CD4-positive, alpha-beta T cell treated with Interleukin-21 for 1 hour (primary cell): Measurements from ENCODE around the gene CA4.
"Not testable (repeated sequence)": the region's sequence is repeated elsewhere in the genome, so short reads cannot be mapped to it uniquely, and the experiment has no call there.

ENCODE experiments used
- DNase-seq: peaks from one replicate; pipeline ENCODE4 v3.0.0-alpha.2; 2020

CA4 gene

DNA sequence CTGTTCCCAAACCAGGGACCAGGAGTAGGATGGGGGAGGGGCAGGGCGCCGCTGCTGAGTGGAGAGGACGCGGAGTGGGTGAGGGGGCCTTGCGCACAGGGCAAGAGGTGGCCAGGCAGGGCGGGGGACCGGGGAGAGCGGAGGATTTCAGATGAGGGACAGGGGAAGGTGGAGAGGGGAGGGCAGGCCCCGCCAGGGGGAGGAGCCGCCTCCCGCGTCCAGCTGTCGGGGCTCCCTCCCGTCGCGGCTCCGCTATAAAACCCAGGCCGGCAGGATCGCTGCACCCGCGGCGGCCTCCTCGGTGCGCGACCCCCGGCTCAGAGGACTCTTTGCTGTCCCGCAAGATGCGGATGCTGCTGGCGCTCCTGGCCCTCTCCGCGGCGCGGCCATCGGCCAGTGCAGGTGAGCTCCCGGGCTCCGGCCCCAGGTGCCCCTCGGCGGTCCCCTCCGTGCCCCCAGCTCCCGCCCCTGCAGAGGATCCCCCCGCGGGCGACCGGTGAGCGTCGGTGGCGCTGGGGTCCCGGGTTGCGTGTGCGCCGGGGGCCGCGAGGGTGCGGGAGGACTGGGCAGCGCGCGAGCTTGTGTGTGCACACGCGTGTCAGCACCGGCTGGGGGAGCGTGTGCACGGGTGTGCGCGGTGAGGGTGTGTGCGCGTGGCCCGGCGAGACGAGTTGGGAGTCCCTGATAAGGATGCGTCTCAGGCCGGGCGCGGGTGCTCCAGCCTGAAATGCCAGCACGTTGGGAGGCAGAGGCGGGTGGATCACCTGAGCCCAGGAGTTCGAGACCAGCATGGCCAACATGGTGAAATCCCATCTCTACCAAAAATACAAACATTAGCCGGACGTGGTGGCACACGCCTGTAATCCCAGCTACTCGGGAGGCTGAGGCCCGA is at the start of gene CA4:
Gene CA4, plus strand, starts transcription at position 283 of the 892 bp plus-strand sequence. Its CDS starts 62 bp downstream, at position 345.
- DNase-seq, result no peak

- not testable (repeated sequence) for DNase-seq
Observed at GRCh38 chr17:60100577-60100976, 49.2 kb upstream of the CA4 start.

- DNase-seq, result not testable (repeated sequence)
Observed at GRCh38 chr17:60102015-60102631, 47.6 kb upstream of the CA4 start.

GRCh38 chr17:60102632-60103096 is 47.1 kb upstream of the CA4 start:
- DNase-seq, result peak; percentile 27

DNA sequence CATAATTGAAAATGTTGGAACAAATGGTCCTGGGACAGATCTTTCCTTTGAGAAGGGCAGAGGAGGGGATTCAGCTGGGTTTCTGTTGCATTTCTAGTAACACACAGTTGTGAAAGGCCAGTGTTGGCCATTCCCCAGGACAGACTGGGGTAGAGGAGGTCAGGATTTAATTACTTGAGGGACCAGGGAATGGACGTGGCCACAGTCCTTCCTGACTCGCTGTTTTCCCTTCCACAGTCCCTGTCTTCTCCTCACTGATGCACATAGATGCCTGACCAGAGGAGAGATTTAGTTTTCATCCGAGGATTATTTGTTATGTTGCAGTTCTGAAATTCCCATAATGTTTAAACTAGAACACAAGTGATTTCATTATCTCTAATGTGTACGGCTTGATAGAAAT is 45.8 kb upstream of the CA4 start:
- no peak for DNase-seq

DNA sequence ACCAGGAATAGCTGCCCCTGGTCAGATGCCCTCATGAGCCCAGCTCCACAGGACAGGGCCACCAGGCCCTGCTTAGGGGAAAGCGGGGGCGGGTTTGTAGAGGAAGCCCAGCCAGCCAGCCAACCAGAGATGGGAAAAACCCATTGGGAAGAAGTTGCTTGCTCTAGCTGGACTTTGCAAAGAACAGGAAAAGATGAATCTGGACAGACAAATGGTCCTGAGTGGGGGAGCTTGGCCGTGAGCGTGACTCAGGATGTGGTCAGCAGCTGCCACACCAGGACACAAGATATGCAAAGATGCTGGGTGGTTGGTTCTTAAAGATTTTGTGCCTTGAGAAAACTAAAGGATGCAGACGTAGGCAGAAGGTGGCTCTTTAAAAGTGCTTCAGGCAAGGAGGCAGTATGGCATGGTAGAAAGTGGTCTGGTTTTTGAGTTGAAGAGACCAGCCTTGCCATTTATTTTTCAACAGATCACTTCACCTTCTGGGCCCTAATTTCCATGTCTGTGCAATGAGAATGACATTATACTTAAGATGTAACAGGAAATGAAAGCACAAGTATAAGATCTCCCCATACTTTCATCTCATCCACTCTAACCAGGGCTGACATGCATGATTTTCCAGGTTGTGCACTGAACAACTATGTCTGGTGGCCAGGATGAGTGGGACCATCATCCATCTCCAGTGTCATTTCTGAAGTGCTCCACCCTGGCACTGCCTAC is 43.3 kb upstream of the CA4 start:
- DNase-seq, result no peak

DNA sequence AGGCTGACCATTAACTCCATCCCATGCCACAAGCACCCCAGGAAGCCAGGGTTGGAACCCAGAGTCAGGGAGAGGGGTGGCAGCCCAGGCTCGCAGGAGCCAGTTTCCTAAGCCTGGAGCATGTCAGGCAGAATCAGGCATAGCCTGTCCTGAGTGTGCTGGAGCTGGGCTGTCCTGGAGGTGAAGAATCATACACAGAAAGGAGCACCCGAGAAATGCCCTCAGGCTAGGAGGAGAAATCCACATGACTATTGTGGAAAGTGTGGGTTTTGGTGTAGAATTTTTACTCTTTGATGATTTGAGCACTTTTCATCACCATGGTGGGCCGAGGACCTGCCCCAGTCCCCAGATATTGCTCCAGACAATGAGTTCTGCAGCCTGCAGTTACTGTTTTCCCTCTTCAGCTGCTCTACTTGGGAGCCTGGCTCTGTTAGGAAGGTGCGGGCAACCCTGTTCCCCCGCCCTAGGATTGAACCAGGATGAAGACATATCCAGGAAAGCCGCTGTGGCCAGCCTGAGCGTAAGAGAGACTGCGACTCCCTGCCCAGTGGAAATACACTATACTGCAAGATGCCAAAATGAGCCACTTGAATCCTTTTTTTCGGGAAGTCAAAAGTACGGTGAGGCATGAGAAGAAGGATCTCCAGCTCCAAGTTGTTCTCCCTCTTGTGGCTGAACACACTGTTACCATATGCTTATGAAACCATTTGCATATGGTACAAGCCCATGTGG is 42.1 kb upstream of the CA4 start:
- no peak for DNase-seq

DNA sequence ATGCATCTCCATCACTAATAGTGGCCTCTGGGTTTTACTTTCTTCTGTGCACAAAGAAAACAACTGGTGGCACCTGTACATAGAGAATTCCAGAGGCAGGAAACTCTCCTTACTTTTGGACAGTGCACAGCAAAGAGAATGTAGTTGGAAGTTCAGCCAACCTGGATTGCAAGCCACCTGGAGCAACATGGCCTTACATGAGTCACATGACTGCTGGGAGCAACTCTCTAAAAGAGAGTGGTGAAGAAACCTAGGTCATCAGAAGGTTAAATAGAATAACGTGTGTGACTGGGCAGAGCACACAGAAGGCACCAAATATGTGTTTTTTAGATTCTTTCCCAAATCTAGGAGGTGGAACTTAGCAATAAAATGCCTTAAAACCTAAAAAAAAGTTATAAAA is 41.5 kb upstream of the CA4 start:
- not testable (repeated sequence) for DNase-seq

GRCh38 chr17:60108712-60109111 is 41.1 kb upstream of the CA4 start:
- no peak for DNase-seq

- DNase-seq, result no peak
Observed at GRCh38 chr17:60109161-60109560, 40.6 kb upstream of the CA4 start.

GRCh38 chr17:60110586-60110985 is 39.2 kb upstream of the CA4 start:
- no peak for DNase-seq

DNA sequence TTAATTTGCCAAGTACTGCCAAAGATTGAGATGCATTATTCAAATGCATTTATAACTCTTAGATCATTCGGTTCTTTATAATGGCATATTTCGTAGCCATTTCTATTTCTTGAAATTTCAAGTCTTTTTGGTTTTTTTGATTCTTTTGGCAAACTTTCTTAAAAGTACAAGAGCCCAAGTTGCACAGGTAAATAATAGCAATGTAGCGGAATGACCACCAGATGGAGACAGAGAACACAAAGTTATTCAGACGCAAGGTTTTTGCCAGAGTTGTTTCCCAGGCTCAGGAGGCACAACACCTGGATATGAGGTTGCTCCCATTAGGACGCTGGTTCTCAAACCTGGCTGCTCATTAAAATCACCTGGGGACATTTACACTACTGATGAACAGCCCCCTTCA is 38.1 kb upstream of the CA4 start:
- not testable (repeated sequence) for DNase-seq

- DNase-seq, result not testable (repeated sequence)
Observed at GRCh38 chr17:60115364-60115763, 34.4 kb upstream of the CA4 start.

DNA sequence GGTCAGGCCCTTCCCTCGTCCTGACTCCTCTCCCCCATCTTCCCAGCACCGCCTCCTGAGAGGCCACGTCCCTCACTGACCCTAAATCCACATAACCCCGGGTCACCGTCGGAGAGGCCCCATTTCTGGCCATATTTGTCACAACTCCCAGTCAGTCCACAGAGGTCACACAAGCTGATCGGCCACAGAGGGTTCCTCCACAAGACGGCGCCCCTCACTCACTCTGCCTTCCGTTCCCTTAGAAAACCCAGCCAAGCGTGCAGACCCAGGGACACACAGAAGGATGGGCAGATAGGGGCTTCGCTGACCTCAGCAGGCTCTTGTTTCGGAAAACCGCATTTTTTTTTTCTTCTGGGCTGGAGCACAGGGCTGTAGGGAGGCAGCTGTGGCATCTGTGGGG is 33.6 kb upstream of the CA4 start:
- DNase-seq, result not testable (repeated sequence)

DNA sequence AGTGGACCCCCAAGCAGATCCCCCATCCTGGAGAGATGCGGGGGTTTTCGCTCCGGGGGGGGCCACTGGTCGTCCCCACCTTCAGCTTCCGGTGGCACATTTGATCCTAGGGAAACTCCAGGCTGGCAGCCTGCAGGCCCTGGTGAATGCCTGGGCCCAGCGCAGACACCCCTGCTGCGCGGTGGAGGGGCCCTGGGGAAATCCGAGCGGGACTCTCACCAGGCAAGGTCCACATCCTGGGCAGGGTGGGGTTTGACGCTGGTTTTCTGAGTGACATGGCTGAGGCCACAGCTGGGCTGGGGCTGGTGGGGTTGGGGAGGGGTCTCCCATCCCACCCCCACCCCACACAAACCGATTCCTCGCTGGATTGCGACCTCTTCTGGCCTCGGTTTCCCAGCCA is 30.6 kb upstream of the CA4 start:
- not testable (repeated sequence) for DNase-seq

GRCh38 chr17:60119807-60120748 is 29.7 kb upstream of the CA4 start:
- not testable (repeated sequence) for DNase-seq

- no peak for DNase-seq
Observed at GRCh38 chr17:60127068-60128064, 22.4 kb upstream of the CA4 start.

DNA sequence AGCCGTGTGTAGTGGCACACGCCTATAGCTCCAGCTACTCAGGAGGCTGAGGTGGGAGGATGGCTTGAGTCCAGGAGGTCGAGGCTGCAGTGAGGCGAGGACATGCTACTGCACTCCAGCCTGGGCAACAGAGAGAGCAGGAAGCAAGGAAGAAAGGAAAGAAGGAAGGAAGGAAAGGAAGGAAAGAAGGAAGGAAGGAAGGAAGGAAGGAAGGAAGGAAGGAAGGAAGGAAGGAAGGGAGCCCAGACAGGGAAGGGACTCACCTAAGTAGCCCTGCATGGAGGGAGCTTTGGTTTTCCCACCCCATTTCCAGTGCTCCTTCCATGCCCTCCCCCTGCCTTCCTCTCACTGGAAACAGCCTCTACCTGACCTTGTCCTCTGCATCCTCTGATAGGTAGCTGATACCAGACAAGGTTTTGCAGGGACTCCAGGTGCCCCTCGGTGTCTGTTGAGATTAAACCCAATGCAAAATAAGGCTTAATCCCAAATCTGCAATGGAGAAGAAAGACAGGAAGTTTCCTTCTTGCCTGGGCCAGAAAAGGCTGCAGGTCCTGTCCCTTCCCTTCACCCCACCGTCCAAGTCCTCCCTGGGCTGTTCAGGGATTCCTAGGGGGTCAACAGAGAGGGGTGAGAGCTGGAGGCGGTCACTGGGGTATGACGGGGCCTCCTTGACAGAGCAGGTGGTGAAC is 21.5 kb upstream of the CA4 start:
- no peak for DNase-seq

- DNase-seq, result no peak
Observed at GRCh38 chr17:60129164-60129563, 20.6 kb upstream of the CA4 start.

GRCh38 chr17:60130466-60130865 is 19.3 kb upstream of the CA4 start:
- no peak for DNase-seq
